ENCODE data around the gene C2CD2L. TPM values are rescaled to one million over a fixed set of nuclear protein-coding genes. Genes with fewer than 3 reads are reported as not detected.

C2CD2L gene
- total and polyA plus RNA-seq, 2 of the 13 experiments (the other 11 are each of a cell fraction or from before 2014, with no cell fraction given): 3.7 to 5.5 TPM

- TF ChIP-seq CHD4 (IDR thresholded peaks at IDR 0.05; ENCODE audit: borderline replicate concordance, low read length) (no peak), SMC3 (IDR thresholded peaks at IDR 0.05; ENCODE audit: low read length) (no peak), SKI (IDR thresholded peaks at IDR 0.05; ENCODE audit: partially characterized antibody) (no peak), IKZF4 (CRISPR knock-in tag; IDR thresholded peaks at IDR 0.05; ENCODE audit: borderline replicate concordance, low read depth, not compliant biosample characterization) (no peak), ONECUT2 (CRISPR knock-in tag; IDR thresholded peaks at IDR 0.05) (no peak), ZNF839 (CRISPR knock-in tag; IDR thresholded peaks at IDR 0.05; ENCODE audit: borderline replicate concordance) (no peak), MBNL3 (CRISPR knock-in tag; conservative IDR thresholded peaks at IDR 0.05) (no peak), ZNF510 (CRISPR knock-in tag; IDR thresholded peaks at IDR 0.05; ENCODE audit: low read depth) (no peak), HCFC1 (IDR thresholded peaks at IDR 0.05; ENCODE audit: low read depth, low read length) (peak; percentile 46; the same call in 1 of the 2 replicates), CBFB (CRISPR knock-in tag; IDR thresholded peaks at IDR 0.05) (no peak), RFX3 (CRISPR knock-in tag; IDR thresholded peaks at IDR 0.05) (peak; percentile 50; the same call in 1 of the 2 replicates), ZNF720 (CRISPR knock-in tag; IDR thresholded peaks at IDR 0.05) (no peak), CREBL2 (CRISPR knock-in tag; IDR thresholded peaks at IDR 0.05; ENCODE audit: borderline replicate concordance) (no peak; the same call in 1 of the 2 replicates), ISL2 (CRISPR knock-in tag; IDR thresholded peaks at IDR 0.05) (peak; percentile 62), TCF12 (IDR thresholded peaks at IDR 0.05) (no peak), TCF12 (CRISPR knock-in tag; IDR thresholded peaks at IDR 0.05) (no peak), ZNF142 (CRISPR knock-in tag; IDR thresholded peaks at IDR 0.05) (peak; percentile 71; the same call in 1 of the 2 replicates), ZNF619 (CRISPR knock-in tag; IDR thresholded peaks at IDR 0.05) (no peak)
Measured at GRCh38 chr11:119121008-119121810, 14.1 kb downstream of the C2CD2L start, which contains the start of gene HINFP (continued).

Data from HepG2 (cell line).